ENCODE data around the gene OR10H3. TPM values are rescaled to one million over a fixed set of nuclear protein-coding genes. Genes with fewer than 3 reads are reported as not detected.

OR10H3 gene
- total RNA-seq, 4 donors from 2014 or later, result not detected

- TF ChIP-seq, protein P1, sequence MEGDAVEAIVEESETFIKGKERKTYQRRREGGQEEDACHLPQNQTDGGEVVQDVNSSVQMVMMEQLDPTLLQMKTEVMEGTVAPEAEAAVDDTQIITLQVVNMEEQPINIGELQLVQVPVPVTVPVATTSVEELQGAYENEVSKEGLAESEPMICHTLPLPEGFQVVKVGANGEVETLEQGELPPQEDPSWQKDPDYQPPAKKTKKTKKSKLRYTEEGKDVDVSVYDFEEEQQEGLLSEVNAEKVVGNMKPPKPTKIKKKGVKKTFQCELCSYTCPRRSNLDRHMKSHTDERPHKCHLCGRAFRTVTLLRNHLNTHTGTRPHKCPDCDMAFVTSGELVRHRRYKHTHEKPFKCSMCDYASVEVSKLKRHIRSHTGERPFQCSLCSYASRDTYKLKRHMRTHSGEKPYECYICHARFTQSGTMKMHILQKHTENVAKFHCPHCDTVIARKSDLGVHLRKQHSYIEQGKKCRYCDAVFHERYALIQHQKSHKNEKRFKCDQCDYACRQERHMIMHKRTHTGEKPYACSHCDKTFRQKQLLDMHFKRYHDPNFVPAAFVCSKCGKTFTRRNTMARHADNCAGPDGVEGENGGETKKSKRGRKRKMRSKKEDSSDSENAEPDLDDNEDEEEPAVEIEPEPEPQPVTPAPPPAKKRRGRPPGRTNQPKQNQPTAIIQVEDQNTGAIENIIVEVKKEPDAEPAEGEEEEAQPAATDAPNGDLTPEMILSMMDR (IDR thresholded peaks at IDR 0.05; ENCODE audit: low read depth), result no peak
Observed at GRCh38 chr19:15748239-15748638, 10.5 kb downstream of the OR10H3 start.

- TF ChIP-seq, protein P1 (IDR thresholded peaks at IDR 0.05; ENCODE audit: low read depth), result no peak
Observed at GRCh38 chr19:15758379-15758778, 20.6 kb downstream of the OR10H3 start.

DNA sequence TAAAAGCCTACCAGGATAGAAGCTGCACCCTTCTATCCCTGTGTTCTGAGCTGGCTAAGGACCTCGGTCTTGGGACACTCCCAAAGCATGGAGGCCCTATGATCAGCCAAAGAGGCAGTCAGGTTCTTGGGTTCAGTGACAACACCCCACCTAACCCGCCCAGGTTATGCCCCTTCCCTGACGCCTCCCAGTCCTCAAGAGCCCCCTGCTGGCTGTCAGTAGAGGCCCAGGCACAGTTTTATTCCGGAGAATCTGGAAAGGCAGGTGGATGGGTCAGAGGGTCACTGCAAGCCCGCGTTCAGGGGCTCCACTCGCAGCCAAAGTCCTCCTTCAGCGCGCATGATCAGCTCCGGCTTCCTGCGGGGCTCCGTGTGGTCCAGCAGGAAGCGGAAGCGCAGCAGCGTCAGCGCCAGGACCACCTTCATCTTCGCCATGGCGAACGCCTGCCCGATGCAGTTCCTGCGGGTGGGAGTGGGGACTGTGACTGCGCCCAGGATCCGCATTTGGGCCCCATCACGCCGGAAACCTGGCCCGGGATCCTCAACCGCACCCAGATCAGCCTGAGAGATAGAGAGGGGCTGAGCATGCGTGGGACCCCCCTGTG lies 22.3 kb downstream of the OR10H3 start:
- TF ChIP-seq, protein P1 (IDR thresholded peaks at IDR 0.05; ENCODE audit: low read depth), result no peak

DNA sequence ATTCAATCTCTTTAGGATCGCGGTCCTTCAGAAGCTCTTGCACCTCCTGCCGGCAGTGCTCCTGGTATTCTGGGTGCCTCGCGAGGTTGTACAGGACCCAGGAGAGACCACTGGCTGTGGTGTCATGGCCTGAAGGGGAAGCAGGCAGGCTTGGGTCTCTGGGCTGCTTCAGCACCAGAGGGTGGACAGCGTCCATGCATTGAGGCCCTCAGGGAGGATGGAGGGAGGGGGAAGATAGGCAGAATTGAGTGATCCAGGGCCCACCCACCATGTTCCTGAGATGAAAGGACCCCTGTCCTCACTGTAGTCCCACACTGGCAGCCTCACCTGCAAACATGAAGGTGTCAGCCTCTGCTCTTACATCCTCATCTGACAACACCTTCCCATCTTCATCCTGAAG lies 31.8 kb downstream of the OR10H3 start:
- TF ChIP-seq, protein P1 (IDR thresholded peaks at IDR 0.05; ENCODE audit: low read depth), result no peak

- TF ChIP-seq, protein P1 (IDR thresholded peaks at IDR 0.05; ENCODE audit: low read depth), result no peak
Observed at GRCh38 chr19:15775249-15775648, 37.5 kb downstream of the OR10H3 start.

DNA sequence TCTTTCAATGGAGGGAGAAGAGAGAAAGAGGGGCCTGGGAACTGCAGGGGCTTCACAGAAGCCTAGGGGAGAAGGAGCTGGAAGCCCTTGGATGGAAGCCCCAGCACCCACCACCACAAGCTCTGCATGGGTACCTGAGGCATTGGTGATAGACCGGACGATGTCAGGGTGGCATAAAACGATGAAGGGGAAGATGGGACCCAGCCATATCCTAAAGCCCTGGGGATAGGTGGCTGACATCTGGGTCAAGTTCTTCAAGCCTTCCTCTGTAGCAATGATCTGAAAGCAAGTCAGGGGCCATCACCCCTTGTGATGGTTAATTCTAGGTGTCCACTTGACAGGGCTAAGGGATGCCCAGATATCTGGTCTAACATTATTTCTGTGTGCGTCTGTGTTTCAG lies 38.5 kb downstream of the OR10H3 start:
- TF ChIP-seq, protein P1 (IDR thresholded peaks at IDR 0.05; ENCODE audit: low read depth), result no peak

DNA sequence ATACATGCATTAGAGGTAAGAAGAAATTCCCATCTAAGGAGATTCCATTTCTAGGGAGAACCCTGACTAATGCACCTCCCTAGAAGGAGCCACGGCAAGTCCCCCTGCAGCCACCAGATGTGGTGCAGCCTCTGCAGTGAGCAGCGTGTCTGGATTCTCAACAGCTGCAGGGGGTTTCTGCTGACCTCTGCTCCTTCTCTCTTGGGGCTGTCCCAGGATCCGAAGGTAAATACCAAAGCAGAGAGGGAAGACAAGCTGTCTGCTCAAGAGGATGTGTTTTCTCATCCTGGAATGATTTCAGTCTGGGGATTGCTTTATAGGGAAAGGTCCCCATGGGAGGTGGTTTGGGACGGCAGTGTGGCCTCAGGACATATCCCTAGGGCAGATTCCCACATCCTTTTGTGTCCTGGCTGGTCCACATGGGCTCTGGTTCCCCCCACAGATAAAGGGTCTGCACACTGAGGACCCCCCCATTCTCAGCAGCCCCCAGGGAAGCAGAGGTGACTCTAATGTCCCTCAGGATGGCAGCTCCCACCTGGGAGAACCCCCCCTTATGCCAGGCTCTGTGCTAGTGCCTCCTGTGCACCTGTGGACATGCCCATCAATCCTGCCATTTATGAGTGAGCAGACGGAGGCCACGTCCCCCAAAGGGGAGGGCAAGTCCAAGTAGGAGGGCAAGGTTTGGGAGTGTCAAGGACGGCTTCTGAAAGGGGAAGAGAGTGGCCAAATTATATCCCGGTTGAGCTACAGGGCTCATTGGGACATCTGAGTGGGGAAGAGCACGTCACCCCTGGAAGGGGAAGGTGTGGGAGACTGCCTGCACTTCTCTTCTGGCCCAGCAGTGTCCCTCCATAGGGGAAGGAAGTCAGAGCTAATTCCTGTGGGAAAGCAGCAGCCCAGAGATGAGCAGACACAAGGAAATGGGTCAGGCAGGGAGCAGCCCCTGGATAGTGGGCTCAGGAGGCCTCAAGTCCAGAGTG lies 39.5 kb downstream of the OR10H3 start:
- TF ChIP-seq, protein P1 (IDR thresholded peaks at IDR 0.05; ENCODE audit: low read depth), result no peak

Measured in subcutaneous adipose tissue (tissue), 4 donors.